Hair follicular keratinocyte (primary cell): ENCODE data around the gene KLK5. TPM values are rescaled to one million over a fixed set of nuclear protein-coding genes. Genes with fewer than 3 reads are reported as not detected.

Experiments used
- total RNA-seq: library from RNA; depleted of rRNA; stranded (reverse); fragments of >200 nt; gene quantifications from 2 replicates; pipeline ENCODE4 v1.2.3, GENCODE V29; 2015

Gene KLK5, protein sequence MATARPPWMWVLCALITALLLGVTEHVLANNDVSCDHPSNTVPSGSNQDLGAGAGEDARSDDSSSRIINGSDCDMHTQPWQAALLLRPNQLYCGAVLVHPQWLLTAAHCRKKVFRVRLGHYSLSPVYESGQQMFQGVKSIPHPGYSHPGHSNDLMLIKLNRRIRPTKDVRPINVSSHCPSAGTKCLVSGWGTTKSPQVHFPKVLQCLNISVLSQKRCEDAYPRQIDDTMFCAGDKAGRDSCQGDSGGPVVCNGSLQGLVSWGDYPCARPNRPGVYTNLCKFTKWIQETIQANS
- 97.7 and 185 TPM in 2 replicates for total RNA-seq

DNA sequence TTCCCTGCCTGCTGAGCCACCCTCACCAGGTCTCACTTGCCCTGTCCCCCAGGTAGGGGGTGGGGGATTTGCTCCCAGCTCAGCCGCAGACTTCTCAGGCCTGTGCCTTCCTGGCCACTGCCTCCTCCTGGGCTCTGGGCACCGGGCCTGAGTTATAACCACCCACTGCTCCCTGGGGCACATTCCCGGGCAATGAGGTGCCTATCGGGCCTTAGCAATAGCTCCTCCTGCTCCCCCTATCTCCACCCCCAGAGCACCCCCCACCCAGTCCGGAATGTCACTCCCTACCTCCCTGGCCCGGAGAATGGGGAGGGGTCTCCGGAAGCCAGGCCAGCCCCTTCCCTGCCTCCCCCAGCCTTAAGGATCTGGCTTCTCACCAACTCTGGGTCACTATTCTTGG is at the start of gene KLK5:
TSS of gene KLK5 (minus strand) at position 129 of the 400 bp plus-strand sequence. CDS start 381 bp downstream, outside the sequence.

DNA sequence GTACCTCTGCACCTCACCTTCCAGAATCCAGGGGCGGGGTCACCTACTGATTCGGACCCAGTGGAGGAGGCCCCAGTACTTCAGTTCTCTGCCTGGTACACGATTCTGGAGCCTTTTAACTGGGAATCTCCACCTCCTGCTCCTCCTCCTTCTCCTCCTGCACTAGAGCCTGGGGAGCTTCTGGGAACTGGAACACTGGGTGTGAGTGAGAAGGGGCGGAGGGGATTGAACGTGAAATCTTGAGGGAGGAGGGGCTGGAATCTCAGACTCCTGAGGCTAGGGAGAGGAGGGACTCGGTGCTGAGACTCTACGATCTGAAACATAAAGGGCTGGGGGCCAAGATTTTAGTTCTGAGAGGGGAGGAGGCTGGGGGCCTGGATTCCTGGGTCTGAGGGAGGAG is 48.7 kb upstream of the KLK5 start, which contains the start of gene KLK8:
TSS of gene KLK8 (minus strand) at position 90 of the 400 bp plus-strand sequence. CDS start 437 bp downstream, outside the sequence.

DNA sequence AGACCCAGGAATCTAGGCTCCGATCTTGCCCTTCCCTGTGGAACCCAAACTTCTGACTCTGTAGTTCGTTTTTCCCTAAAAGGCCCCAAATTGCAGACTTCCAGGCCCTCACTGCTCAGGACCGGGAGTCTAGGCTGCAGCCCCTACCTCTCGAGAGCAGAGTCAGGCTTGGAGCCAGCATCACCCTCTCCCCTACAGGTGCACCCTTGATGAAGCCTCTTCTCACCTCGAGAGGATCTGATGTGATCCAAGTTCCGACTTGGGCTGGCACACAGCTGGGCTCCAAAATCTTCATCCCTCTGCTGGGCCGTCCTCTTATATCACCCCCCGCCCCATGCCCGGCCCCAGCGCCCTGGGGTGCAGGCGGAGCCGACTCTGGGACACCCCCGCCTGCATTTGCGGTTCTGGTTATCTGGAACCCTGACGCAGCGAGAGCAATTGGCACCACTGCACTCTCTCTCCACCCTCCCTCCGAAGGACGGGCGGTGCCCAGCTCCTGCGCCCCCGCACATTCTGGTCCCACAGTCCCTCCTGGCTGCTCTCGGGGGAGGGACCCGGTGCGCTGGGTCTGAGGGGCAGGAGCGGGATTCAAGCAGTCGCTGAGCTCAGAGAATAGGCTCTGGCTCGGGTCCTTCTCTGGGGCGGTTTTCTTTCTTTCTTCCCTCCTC is 30.9 kb upstream of the KLK5 start, which contains the start of gene KLK7:
TSS of gene KLK7 (minus strand) at position 293 of the 668 bp plus-strand sequence. CDS start 1,518 bp downstream, outside the sequence.

DNA sequence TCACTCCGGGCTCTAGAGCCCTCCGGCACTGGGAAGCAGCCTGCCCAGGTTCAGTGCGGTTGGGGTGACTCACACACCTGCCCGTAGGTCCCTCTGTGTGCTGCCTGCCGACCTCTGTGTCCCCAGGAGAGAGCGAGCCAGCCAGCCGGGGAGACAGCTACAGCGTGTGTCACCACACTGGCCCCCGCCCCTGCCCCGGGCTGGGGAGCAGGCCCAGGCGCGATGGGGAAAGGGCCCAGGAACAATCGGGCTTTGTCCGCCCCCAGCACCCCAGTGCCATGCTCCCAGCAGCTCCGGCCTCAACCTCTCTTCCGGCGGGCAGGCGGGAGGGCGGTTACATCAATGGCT is 16.5 kb upstream of the KLK5 start, which contains the start of gene KLK6:
TSS of gene KLK6 (minus strand) at position 179 of the 348 bp plus-strand sequence. CDS start 1,487 bp downstream, outside the sequence.

DNA sequence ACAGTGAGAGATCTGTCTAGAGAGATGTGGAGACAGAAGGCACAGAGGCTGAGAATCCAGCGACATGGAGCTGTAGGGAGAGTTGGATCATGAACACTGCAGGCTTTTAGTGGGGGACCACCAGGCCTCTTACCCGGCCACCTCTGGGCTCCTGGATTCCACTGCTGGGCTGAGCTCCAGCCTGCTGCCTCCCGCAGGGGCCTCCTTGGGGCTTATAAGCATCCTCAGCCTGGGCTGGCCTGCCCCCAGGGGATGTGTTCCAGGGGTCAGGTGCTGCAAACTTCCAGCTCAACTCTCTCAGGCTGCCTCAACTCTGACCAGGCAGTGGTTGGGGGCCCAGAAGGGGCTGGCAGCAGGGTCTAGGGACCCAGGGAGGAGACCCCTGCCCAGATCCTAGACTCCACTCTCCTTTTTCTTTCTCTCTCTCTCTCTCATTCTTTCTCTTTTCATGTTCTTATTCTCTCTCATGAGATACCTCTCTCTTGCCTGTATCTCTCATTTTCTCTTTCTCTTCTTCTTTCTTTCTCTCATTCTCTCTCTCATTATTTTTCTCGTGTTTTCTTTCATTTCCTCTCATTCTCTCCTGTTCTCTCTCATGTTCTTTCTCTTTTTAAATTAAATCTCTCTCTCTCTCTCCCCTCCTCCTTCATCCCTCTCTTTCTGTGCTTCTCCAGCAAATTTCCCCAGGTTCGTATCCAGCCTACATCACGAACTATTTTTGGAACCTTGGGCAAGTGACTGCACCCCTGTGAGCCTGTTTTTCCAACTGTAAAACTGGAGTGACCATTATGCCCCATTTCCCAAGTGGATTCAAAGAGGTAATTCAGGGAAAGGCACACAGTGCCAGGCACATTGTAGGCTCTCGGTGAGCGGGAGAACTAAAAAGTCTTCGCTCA is 41.4 kb downstream of the KLK5 start, which contains the start of gene KLK4:
TSS of gene KLK4 (minus strand) at position 190 of the 896 bp plus-strand sequence. CDS start 657 bp downstream, outside the sequence.

Other genes starting within 250 kb of the KLK5 start
- 0.04 TPM in 1 of 2 replicates, not detected in the other for gene SHANK1, start 233.2 kb downstream of the KLK5 start, total RNA-seq
- 1.9 and 3.3 TPM in 2 replicates for gene CLEC11A, start 229.7 kb downstream of the KLK5 start, total RNA-seq
- gene GPR32, start 182.6 kb downstream of the KLK5 start, total RNA-seq = not detected in 2 replicates
- not detected in 2 replicates for gene ACP4, start 162.6 kb downstream of the KLK5 start, total RNA-seq
- gene KLK1, start 129.3 kb downstream of the KLK5 start, total RNA-seq = 0.55 TPM in 1 of 2 replicates, not detected in the other
- not detected in 2 replicates for gene KLK15, start 119.5 kb downstream of the KLK5 start, total RNA-seq
- gene KLK3, start 98.1 kb downstream of the KLK5 start, total RNA-seq = not detected in 2 replicates
- not detected in 2 replicates for gene KLK2, start 79.6 kb downstream of the KLK5 start, total RNA-seq
- gene KLK4, start 41.6 kb downstream of the KLK5 start, total RNA-seq = not detected in 2 replicates
- 0.11 and 1.6 TPM in 2 replicates for gene KLK6, start 16.6 kb upstream of the KLK5 start, total RNA-seq
- gene KLK7, start 30.9 kb upstream of the KLK5 start, total RNA-seq = 2.9 and 3.5 TPM in 2 replicates
- 53.8 and 72.6 TPM in 2 replicates for gene KLK8, start 48.6 kb upstream of the KLK5 start, total RNA-seq
- 10.3 and 11.7 TPM in 2 replicates for gene KLK10, start 66.7 kb upstream of the KLK5 start, total RNA-seq
- gene KLK11, start 73.6 kb upstream of the KLK5 start, total RNA-seq = 1.0 and 1.7 TPM in 2 replicates
- gene KLK12, start 82.0 kb upstream of the KLK5 start, total RNA-seq = 0.23 TPM in 1 of 2 replicates, not detected in the other
- 0.94 TPM in 1 of 2 replicates, not detected in the other for gene KLK13, start 112.1 kb upstream of the KLK5 start, total RNA-seq
- gene KLK14, start 129.8 kb upstream of the KLK5 start, total RNA-seq = 0.23 TPM in 1 of 2 replicates, not detected in the other
- 23.4 and 24.4 TPM in 2 replicates for gene CTU1, start 155.4 kb upstream of the KLK5 start, total RNA-seq
- gene SIGLEC9, start 171.9 kb upstream of the KLK5 start, total RNA-seq = not detected in 2 replicates
- gene SIGLEC7, start 189.3 kb upstream of the KLK5 start, total RNA-seq = not detected in 2 replicates